HepG2 (cell line): ENCODE measurements around the gene IKBIP. TPM values are rescaled to one million over a fixed set of nuclear protein-coding genes. Genes with fewer than 3 reads are reported as not detected.

Experiments used
- ARID5B ChIP-seq: IDR thresholded peaks from 2 replicates; pipeline ENCODE4 v1.4.0; 2020; ENCODE audit warnings: mild to moderate bottlenecking, missing genetic modification reagents
- ATF2 ChIP-seq: sonication (generic); formaldehyde crosslinking; IDR thresholded peaks from 2 replicates; pipeline ENCODE4 v1.4.0; 2020; ENCODE audit warnings: missing genetic modification reagents
- GATAD1 ChIP-seq: IDR thresholded peaks from 2 replicates; pipeline ENCODE4 v1.6.1; 2016; ENCODE audit warnings: missing genetic modification reagents, missing compliant biosample characterization
- GATAD2A ChIP-seq: IDR thresholded peaks from 2 replicates; pipeline ENCODE4 v1.6.1; 2016
- HDAC1 ChIP-seq: sonication (generic); formaldehyde crosslinking; IDR thresholded peaks from 2 replicates; pipeline ENCODE4 v1.5.1; 2020; ENCODE audit warnings: mild to moderate bottlenecking, missing genetic modification reagents
- HOXA3 ChIP-seq: sonication (generic); formaldehyde crosslinking; IDR thresholded peaks from 2 replicates; pipeline ENCODE4 v1.5.0; 2020; ENCODE audit warnings: missing genetic modification reagents
- JUN ChIP-seq: sonication (generic); formaldehyde crosslinking; IDR thresholded peaks from 2 replicates; pipeline ENCODE4 v1.4.0; 2020; ENCODE audit warnings: mild to moderate bottlenecking, missing genetic modification reagents
- KLF12 ChIP-seq: sonication (generic); formaldehyde crosslinking; IDR thresholded peaks from 2 replicates; pipeline ENCODE4 v1.4.0; 2020; ENCODE audit warnings: missing genetic modification reagents, borderline replicate concordance
- NFYB ChIP-seq: sonication (generic); formaldehyde crosslinking; IDR thresholded peaks from 2 replicates; pipeline ENCODE4 v1.4.0; 2020; ENCODE audit warnings: missing genetic modification reagents
- PATZ1 ChIP-seq: sonication (generic); formaldehyde crosslinking; IDR thresholded peaks from 2 replicates; pipeline ENCODE4 v1.4.0; 2020; ENCODE audit warnings: missing genetic modification reagents
- SNAI1 ChIP-seq: sonication (generic); formaldehyde crosslinking; IDR thresholded peaks from 2 replicates; pipeline ENCODE4 v1.5.0; 2020; ENCODE audit warnings: mild to moderate bottlenecking, missing genetic modification reagents, borderline replicate concordance
- TAF1 ChIP-seq: sonication (generic); formaldehyde crosslinking; IDR thresholded peaks from 2 replicates; pipeline ENCODE4 v1.4.0; 2020; ENCODE audit warnings: missing genetic modification reagents
- TP53 ChIP-seq: sonication (generic); formaldehyde crosslinking; conservative IDR thresholded peaks from 2 replicates; pipeline ENCODE4 v1.4.0; 2020; ENCODE audit warnings: missing genetic modification reagents
- ZBTB10 ChIP-seq: sonication (generic); formaldehyde crosslinking; IDR thresholded peaks from 2 replicates; pipeline ENCODE4 v1.4.0; 2020; ENCODE audit warnings: missing genetic modification reagents, borderline replicate concordance
- ZEB1 ChIP-seq: IDR thresholded peaks from 2 replicates; pipeline ENCODE4 v1.6.1; 2012; ENCODE audit warnings: mild to moderate bottlenecking, low read depth, inconsistent platforms; ENCODE audit not compliant: insufficient replicate concordance
- ZNF224 ChIP-seq: sonication (generic); formaldehyde crosslinking; IDR thresholded peaks from 2 replicates; pipeline ENCODE4 v1.5.0; 2020; ENCODE audit warnings: mild to moderate bottlenecking, missing genetic modification reagents
- ZNF335 ChIP-seq: sonication (generic); formaldehyde crosslinking; IDR thresholded peaks from 2 replicates; pipeline ENCODE4 v1.4.0; 2020; ENCODE audit warnings: missing genetic modification reagents
- ZNF557 ChIP-seq: sonication (generic); formaldehyde crosslinking; IDR thresholded peaks from 2 replicates; pipeline ENCODE4 v1.4.0; 2020; ENCODE audit warnings: missing genetic modification reagents
- polyA plus RNA-seq, 8 experiments: library from polyadenylated mRNA; depleted of rRNA in 3 of 8; stranded (reverse) in 7 of 8; unstranded in 1 of 8; fragments of >200 nt; fragmentation: Illumina TruSeq in 4 of 8; extraction: Trizol in 4 of 8; gene quantifications; 2 replicates each; pipeline versions ENCODE4 v1.2.1 to v1.2.3, GENCODE V29; 2011 to 2016; ENCODE audit warnings: low read depth in 4 of 8, missing spikeins in 1 of 8, mixed read lengths in 1 of 8; ENCODE audit not compliant: insufficient read depth in 1 of 8
- total RNA-seq, 5 experiments: library from RNA; depleted of rRNA; stranded (reverse); fragments of >200 nt; fragmentation: Illumina TruSeq; extraction: Trizol; gene quantifications; 2 replicates each; pipeline ENCODE4 v1.2.3, GENCODE V29; 2016; ENCODE audit warnings: low read depth in 1 of 5

The IKBIP gene
- total and polyA plus RNA-seq, 2 of the 13 experiments (the other 11 are each of a cell fraction or from before 2014, with no cell fraction given): 20.0 to 55.5 TPM

- TF ChIP-seq ARID5B (CRISPR knock-in tag): no peak; the same call in 1 of the 2 replicates
- peak; percentile 64 for TF ChIP-seq TAF1
- peak; percentile 30 for TF ChIP-seq NFYB (CRISPR knock-in tag)
- no peak for TF ChIP-seq ZNF224 (CRISPR knock-in tag)
- TF ChIP-seq ZBTB10: 0 out of 2 replicates have a peak, but pooled peaks have one; percentile 31
- TF ChIP-seq SNAI1 (CRISPR knock-in tag): peak; percentile 74; the same call in 1 of the 2 replicates
- no peak for TF ChIP-seq JUN (CRISPR knock-in tag)
- 0 out of 2 replicates have a peak, but pooled peaks have one; percentile 23 for TF ChIP-seq ZNF335 (CRISPR knock-in tag)
- TF ChIP-seq TP53: peak; percentile 58; the same call in 1 of the 2 replicates
- peak; percentile 54 for TF ChIP-seq HOXA3 (CRISPR knock-in tag)
- peak; percentile 86 for TF ChIP-seq GATAD1 (CRISPR knock-in tag)
- 0 out of 2 replicates have a peak, but pooled peaks have one; percentile 11 for TF ChIP-seq ATF2 (CRISPR knock-in tag)
- TF ChIP-seq GATAD2A (CRISPR knock-in tag): peak; percentile 12
- peak; percentile 86 for TF ChIP-seq HDAC1
- TF ChIP-seq PATZ1 (CRISPR knock-in tag): peak; percentile 41
- 0 out of 2 replicates have a peak, but pooled peaks have one; percentile 34 for TF ChIP-seq ZNF557 (CRISPR knock-in tag)
- no peak for TF ChIP-seq ZEB1
- TF ChIP-seq KLF12 (CRISPR knock-in tag): peak; percentile 37; the same call in 1 of the 2 replicates
Measured at GRCh38 chr12:98644712-98645571, at the start of gene IKBIP, which contains the start of gene APAF1 (continued).
